T47D (cell line): ENCODE data around the gene ZNF587.
"Not testable (repeated sequence)": the region's sequence is repeated elsewhere in the genome, so short reads cannot be mapped to it uniquely, and the experiment has no call there.

Source experiments
- DNase-seq, 2 experiments: peaks; one replicate each; pipeline versions ENCODE4 v3.0.0 to v3.0.0-alpha.2; 2011 to 2012; ENCODE audit warnings: low read depth in 1 of 2, low spot score in 1 of 2
- JUND ChIP-seq: IDR thresholded peaks from 2 replicates; pipeline ENCODE4 v1.6.1; 2012; ENCODE audit warnings: low read depth
- in situ Hi-C: cut with HindIII; loops from 2 replicates; pipeline ENCODE4 v1.10.0; 2016; ENCODE audit warnings: low sequenced_read_pairs, low pct_unique_long_range_greater_than_20kb

ZNF587 gene

DNA sequence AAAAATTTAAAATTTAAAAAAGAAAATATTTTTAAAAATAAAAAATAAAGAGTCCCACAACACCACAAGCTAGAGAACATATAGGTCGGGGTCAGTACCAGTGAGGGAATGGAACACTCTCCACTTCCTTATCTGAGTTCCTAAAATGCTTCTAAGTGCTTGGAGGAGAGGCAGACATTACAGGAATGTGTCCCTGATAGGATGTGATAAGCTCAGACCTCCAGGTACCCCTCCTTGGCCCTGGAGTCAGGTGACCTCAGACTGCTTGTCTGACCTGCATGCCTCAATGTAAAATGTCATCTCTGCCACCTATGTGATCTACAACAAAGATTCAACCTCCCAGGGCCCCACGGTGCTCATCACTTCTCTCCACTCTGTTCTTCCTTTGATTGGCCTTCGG is 36.4 kb downstream of the ZNF587 start:
- TF ChIP-seq JUND, result no peak
- no peak for DNase-seq
- in situ Hi-C loops, result no loop called here

DNA sequence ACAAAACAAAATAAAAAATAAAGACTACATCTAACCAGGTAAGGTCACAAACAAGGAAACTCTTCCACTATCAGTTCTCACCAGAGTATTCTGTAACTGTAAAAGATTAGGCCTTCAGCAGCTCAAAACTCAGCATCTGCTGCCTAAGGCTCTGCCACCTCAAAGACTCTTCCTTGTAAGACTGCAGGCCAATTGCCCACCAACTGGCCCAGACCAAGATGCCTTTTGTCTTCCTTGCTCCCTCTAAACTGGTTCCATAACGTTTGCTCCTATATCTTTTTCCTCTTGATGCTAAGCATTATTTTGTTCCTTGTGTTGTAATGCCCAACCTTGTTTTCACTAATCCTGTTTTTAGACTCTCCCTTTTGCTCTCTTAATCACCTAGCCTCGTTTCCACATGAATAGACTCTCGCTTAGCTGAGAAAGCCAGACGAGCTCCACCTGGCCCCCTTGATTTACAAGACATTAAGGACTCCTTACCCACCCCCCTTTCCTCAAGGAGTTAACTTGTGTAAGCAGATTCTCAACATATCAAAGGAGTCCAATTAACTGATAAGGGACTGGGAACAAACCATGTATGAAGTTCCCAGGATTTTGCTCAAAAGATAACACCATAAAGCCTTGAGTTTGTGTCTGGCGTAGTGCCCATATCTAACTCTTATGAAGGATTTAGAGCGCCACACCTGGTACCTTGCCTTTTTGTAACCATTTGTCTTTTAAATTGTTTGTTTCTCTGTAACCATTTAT is 37.7 kb downstream of the ZNF587 start:
- peak in 1 of 2 experiments; percentile 39 for DNase-seq
- TF ChIP-seq JUND, result no peak
- in situ Hi-C loops, result no loop called here

DNA sequence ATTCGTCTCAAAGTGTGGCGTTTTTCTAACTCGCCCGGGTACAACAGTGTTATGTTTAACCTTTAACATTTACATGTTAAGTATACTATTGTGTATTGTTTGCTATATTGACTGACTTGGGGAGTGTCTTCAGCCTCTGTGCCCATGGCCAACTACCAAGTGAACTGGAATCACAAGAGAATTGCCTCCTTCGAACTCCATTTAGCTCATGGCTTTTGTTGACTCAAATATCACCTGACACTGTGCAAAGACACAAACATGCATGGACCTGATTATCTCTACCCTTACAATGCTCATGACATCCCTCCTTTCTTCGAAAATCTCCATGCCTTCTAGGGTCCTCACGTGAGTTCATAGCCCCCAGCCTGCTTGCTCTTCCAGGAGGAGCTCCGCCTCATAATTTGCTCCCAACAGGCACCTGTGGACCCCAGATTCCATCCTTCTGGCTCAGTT is 38.5 kb downstream of the ZNF587 start:
- peak in 1 of 2 experiments; percentile 29 for DNase-seq
- no peak for TF ChIP-seq JUND
- in situ Hi-C loops, result no loop called here

DNA sequence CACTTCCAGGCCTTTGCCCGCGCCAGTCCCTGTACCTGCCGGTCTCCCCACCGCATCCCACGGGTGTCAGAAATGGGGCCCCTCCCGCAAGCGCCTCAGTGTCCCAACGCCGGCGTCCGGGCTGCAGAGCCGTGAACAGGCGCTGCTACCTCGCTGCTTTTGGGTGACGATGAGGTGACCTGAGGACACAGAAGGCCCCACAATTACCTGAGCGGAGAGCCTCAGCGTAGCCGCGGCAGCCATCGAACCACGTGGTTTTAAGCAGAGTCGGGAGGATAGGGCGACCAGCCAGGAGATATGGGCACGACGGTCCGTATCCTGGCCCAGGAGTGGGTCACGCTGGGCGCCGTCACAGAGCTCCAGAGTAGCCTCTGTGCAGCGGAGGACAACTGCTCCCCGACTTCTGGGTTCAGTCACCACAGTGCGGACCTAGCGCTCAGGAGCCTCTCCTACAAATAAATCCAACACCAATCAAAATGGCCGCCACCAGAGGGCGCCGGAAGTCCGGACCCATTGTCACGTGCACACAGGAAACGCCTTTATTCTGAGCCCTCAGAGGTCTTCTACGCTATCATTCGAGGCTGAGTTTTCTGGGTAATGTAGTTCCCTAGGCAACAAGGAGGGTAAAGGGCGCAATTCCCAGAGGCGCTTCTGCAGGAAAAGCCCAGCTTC is 39.0 kb downstream of the ZNF587 start, which contains the start of gene ZNF814:
ZNF814 (minus strand) TSS at position 478 of the 672 bp plus-strand sequence; CDS start at position 243, 235 bp downstream.
- in situ Hi-C loops, result no loop called here
- no peak for TF ChIP-seq JUND
- DNase-seq, result peak; percentile 44 to 92

GRCh38 chr19:57890706-57891105 is 41.0 kb downstream of the ZNF587 start:
- DNase-seq, in situ Hi-C loops: not testable (repeated sequence)

GRCh38 chr19:57900311-57900710 is 50.7 kb downstream of the ZNF587 start:
- DNase-seq, result no peak
- in situ Hi-C loops, result no loop called here
- TF ChIP-seq JUND, result no peak

DNA sequence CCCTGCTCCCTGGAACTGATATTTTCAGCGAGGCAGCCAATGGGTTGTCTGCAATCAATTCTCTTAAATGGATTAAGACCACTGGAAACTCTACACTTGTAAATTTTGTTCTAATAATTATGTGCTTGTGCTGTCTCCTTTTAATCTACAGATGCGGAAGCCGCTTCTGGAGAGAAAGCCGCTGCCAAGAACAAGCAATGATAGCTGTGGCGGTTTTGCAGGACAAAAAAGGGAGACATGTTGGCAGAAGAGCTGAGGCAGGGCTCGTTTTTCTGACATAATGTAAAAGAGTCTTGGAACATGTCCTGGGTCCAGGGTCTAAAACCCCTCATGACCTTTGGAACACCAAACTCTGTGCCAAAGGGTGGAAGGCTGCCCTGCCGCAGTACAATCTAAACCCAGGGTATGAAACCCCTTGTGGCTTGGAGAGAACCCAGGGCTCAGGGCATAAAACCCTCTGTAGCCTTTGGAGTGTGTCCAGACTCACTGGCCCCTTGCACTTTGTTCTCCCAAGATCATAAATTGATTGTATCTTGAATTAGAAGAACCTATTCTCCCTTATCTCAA is 54.0 kb downstream of the ZNF587 start:
- in situ Hi-C loops, result no loop called here
- TF ChIP-seq JUND, result no peak
- DNase-seq, result no peak

- DNase-seq, result no peak
- TF ChIP-seq JUND, result no peak
- in situ Hi-C loops, result no loop called here
Observed at GRCh38 chr19:57905258-57905657, 55.6 kb downstream of the ZNF587 start.

GRCh38 chr19:57907394-57907793 is 57.7 kb downstream of the ZNF587 start:
- no peak for DNase-seq
- no peak for TF ChIP-seq JUND
- in situ Hi-C loops, result no loop called here

DNA sequence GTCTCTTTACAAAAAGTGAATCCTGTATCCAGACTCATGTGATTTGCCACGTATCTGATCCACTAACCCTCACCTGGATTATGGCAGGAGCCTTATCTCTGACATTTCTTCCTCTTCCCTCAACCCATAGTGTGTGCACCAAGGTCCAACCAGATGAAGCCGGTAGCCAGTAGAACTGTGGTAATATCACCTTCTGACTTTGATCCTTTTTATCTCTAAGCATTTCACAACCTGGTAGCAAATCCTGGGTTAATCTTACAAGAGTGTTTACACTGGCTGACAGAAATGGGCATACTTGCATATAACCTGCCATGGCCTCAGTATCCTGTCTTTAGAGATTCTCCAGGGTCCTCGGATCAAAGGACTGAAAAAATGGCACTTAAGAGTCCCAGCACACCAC is 64.9 kb downstream of the ZNF587 start:
- in situ Hi-C loops, result no loop called here
- no peak for DNase-seq
- no peak for TF ChIP-seq JUND
